Astrocyte (in vitro differentiated cells and primary cell): Measurements from ENCODE around the gene ACYP2. TPM values are rescaled to one million over a fixed set of nuclear protein-coding genes. Genes with fewer than 3 reads are reported as not detected.
"Not testable (repeated sequence)": the region's sequence is repeated elsewhere in the genome, so short reads cannot be mapped to it uniquely, and the experiment has no call there.

ENCODE experiments used
- DNase-seq: peaks from one replicate; pipeline ENCODE4 v3.0.0-alpha.2; 2010; ENCODE audit warnings: low read depth
- FAIRE-seq: peaks from 2 replicates; lab custom pipeline; 2011; peaks lifted over from hg19 to GRCh38; lab: Jason Lieb, UNC
- H2AFZ ChIP-seq: 2 replicates; pipeline ENCODE4 v1.6.0; 2012; ENCODE audit warnings: low read depth, low read length, inconsistent platforms
- H3K27ac ChIP-seq: 2 replicates; pipeline ENCODE4 v1.5.1; 2011; ENCODE audit warnings: low read depth, low read length, inconsistent platforms
- H3K27me3 ChIP-seq: 2 replicates; pipeline ENCODE4 v1.6.0; 2011; ENCODE audit warnings: low read length, inconsistent platforms; ENCODE audit not compliant: insufficient read depth
- H3K36me3 ChIP-seq: 2 replicates; pipeline ENCODE4 v1.5.1; 2011; ENCODE audit warnings: low read length, inconsistent platforms; ENCODE audit not compliant: insufficient read depth
- H3K4me1 ChIP-seq: 2 replicates; pipeline ENCODE4 v1.5.1; 2011; ENCODE audit warnings: low read length, inconsistent platforms; ENCODE audit not compliant: insufficient read depth
- H3K4me2 ChIP-seq: 2 replicates; pipeline ENCODE4 v1.6.0; 2012; ENCODE audit warnings: low read length, inconsistent platforms
- H3K4me3 ChIP-seq: 2 replicates; pipeline ENCODE4 v1.5.1; 2011; ENCODE audit warnings: low read depth, mild to moderate bottlenecking, low read length, inconsistent platforms; ENCODE audit not compliant: insufficient read depth
- H3K79me2 ChIP-seq: 2 replicates; pipeline ENCODE4 v1.6.0; 2012; ENCODE audit warnings: mild to moderate bottlenecking, low read length, inconsistent platforms; ENCODE audit not compliant: insufficient read depth
- H3K9ac ChIP-seq: 2 replicates; pipeline ENCODE4 v1.6.0; 2012; ENCODE audit warnings: mild to moderate bottlenecking, low read length, inconsistent platforms
- H3K9me3 ChIP-seq: 2 replicates; pipeline ENCODE4 v1.5.1; 2012; ENCODE audit warnings: low read depth, mild to moderate bottlenecking, low read length, inconsistent platforms; ENCODE audit not compliant: insufficient read depth
- H4K20me1 ChIP-seq: 2 replicates; pipeline ENCODE4 v1.6.0; 2012; ENCODE audit warnings: low read length, inconsistent platforms; ENCODE audit not compliant: insufficient read depth
- H3K27ac Mint-ChIP-seq: one replicate; pipeline ENCODE4 v1.8.0; 2021; ENCODE audit warnings: mild to moderate bottlenecking, mixed read lengths; ENCODE audit not compliant: unreplicated experiment
- H3K27me3 Mint-ChIP-seq: one replicate; pipeline ENCODE4 v1.8.0; 2021; ENCODE audit warnings: low read depth, mixed read lengths; ENCODE audit not compliant: unreplicated experiment
- H3K36me3 Mint-ChIP-seq: one replicate; pipeline ENCODE4 v1.8.0; 2021; ENCODE audit warnings: low read depth, mixed read lengths; ENCODE audit not compliant: unreplicated experiment
- H3K4me1 Mint-ChIP-seq: one replicate; pipeline ENCODE4 v1.8.0; 2021; ENCODE audit warnings: low read depth, mixed read lengths; ENCODE audit not compliant: unreplicated experiment
- H3K4me3 Mint-ChIP-seq: one replicate; pipeline ENCODE4 v1.8.0; 2021; ENCODE audit warnings: mild to moderate bottlenecking, moderate library complexity, mixed read lengths; ENCODE audit not compliant: unreplicated experiment
- H3K9me3 Mint-ChIP-seq: one replicate; pipeline ENCODE4 v1.8.0; 2021; ENCODE audit warnings: mild to moderate bottlenecking, mixed read lengths; ENCODE audit not compliant: unreplicated experiment
- EZH2 ChIP-seq: IDR thresholded peaks from 2 replicates; pipeline ENCODE4 v1.6.1; 2012; ENCODE audit warnings: mild to moderate bottlenecking, low read length, inconsistent platforms; ENCODE audit not compliant: insufficient read depth
- total RNA-seq: library from RNA; stranded (reverse); gene quantifications from 2 replicates; pipeline ENCODE4 v1.2.1, GENCODE V29; 2021
- TF ChIP-seq, protein P1 (sequence below): IDR thresholded peaks from 2 replicates; pipeline ENCODE4 v1.5.1; 2011; ENCODE audit warnings: low read depth, mild to moderate bottlenecking, inconsistent platforms, low read length, moderate library complexity; ENCODE audit not compliant: insufficient read depth

Gene ACYP2
- total RNA-seq, 1 donor from 2014 or later: 6.8 TPM

DNA sequence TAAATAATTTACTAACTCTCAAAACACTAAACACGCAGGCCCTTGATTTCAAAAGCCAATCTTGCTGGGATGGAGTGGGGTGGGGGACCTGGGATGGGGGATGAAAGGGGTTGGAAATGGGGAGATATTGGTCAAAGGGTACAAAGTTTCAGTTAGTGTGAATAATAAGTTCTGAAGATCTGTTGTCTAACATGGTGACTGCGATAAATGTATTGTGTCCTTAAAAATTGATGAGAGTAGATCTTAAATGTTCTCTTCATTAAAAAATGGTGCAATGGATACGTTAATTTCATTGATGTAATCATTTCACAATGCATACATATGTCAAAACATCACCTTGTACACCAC lies 505 bp upstream of the ACYP2 start:
- Mint-ChIP-seq H3K27ac (peak overlapping the region; percentile 98), H3K4me1 (peaks cover 5% of the 10 kb centered on the region), H3K36me3 (no peaks in the 10 kb centered on the region), H3K4me3 (peak overlapping the region; percentile 94), H3K27me3 (no peaks in the 10 kb centered on the region), H3K9me3 (peaks cover 5% of the 10 kb centered on the region)
- H3K79me2 ChIP-seq: no peaks in the 10 kb centered on the region
- H3K4me1 ChIP-seq: peaks cover 3% of the 10 kb centered on the region
- no peak for TF ChIP-seq EZH2
- TF ChIP-seq, protein P1, sequence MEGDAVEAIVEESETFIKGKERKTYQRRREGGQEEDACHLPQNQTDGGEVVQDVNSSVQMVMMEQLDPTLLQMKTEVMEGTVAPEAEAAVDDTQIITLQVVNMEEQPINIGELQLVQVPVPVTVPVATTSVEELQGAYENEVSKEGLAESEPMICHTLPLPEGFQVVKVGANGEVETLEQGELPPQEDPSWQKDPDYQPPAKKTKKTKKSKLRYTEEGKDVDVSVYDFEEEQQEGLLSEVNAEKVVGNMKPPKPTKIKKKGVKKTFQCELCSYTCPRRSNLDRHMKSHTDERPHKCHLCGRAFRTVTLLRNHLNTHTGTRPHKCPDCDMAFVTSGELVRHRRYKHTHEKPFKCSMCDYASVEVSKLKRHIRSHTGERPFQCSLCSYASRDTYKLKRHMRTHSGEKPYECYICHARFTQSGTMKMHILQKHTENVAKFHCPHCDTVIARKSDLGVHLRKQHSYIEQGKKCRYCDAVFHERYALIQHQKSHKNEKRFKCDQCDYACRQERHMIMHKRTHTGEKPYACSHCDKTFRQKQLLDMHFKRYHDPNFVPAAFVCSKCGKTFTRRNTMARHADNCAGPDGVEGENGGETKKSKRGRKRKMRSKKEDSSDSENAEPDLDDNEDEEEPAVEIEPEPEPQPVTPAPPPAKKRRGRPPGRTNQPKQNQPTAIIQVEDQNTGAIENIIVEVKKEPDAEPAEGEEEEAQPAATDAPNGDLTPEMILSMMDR: no peak
- H3K27me3 ChIP-seq: no peaks in the 10 kb centered on the region
- H3K4me3 ChIP-seq: peak overlapping the region; percentile 86
- peaks cover 5% of the 10 kb centered on the region for H3K9me3 ChIP-seq
- H3K27ac ChIP-seq: peak overlapping the region; percentile 99
- H4K20me1 ChIP-seq: no peaks in the 10 kb centered on the region
- H3K4me2 ChIP-seq: peak overlapping the region; percentile 89
- no peaks in the 10 kb centered on the region for H3K36me3 ChIP-seq
- FAIRE-seq (no peak), DNase-seq (no peak)
- peak overlapping the region; percentile 99 for H3K9ac ChIP-seq
- peak overlapping the region; percentile 98 for H2AFZ ChIP-seq

DNA sequence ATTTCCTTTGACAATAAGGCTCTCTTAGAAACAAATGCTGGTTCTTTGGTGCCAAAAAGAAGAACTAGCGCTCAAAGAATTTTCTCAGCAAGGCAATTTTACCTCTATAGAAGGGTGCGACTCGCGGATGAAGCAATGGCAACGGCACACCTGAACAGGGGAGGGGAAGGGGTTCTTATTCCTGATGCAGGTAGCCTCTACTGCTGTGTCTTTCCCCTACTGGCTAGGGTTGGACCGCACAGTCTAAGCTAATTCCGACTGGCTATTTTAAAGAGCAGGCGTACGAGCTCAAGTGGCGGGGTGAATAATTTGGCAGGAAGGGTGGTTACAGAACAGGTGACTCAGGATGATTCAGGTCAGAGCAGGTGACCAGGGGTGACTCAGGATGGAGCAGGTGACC lies 1.2 kb downstream of the ACYP2 start:
- H4K20me1 ChIP-seq, H3K36me3 Mint-ChIP-seq, H3K27me3 Mint-ChIP-seq, H3K4me3 ChIP-seq, H3K27ac ChIP-seq, FAIRE-seq, H3K36me3 ChIP-seq, H3K9me3 Mint-ChIP-seq, DNase-seq, H3K4me1 Mint-ChIP-seq, H3K27me3 ChIP-seq, H3K79me2 ChIP-seq, H3K4me3 Mint-ChIP-seq, H3K9ac ChIP-seq, H3K4me1 ChIP-seq, H3K4me2 ChIP-seq, H2AFZ ChIP-seq: not testable (repeated sequence)
- peaks cover 11% of the 10 kb centered on the region for H3K9me3 ChIP-seq
- H3K27ac Mint-ChIP-seq: peak overlapping the region; percentile 16

DNA sequence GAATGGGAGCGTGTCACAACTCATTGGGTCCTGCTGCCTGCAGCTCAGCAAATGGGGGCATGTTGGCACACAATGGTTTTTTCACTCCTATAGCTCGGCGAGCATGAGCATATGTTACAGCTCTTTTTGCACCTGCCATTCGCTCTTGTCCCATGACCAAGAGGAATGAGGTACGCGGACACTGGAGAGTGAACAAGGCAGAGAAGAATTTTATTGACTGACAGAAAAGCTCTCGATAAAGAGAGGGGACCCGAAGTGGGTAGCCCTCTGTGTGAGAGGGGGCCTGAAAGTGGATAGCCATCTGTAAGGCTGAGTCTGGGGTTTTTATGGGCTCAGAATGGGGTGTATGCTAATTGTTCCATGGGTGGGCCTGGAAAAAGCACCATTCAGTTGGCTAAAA lies 5.5 kb downstream of the ACYP2 start:
- Histone ChIP-seq H3K4me2 (no peak overlapping the region), H3K4me3 (no peak overlapping the region), H3K4me1 (peaks cover 21% of the 10 kb centered on the region), H3K79me2 (no peaks in the 10 kb centered on the region), H3K9me3 (peaks cover 11% of the 10 kb centered on the region), H3K27ac (no peak overlapping the region), H3K36me3 (no peaks in the 10 kb centered on the region), H2AFZ (no peak overlapping the region), H3K27me3 (no peaks in the 10 kb centered on the region), H4K20me1 (no peaks in the 10 kb centered on the region), H3K9ac (no peak overlapping the region)
- Mint-ChIP-seq H3K27me3 (no peaks in the 10 kb centered on the region), H3K4me1 (peaks cover 15% of the 10 kb centered on the region), H3K27ac (no peak overlapping the region), H3K9me3 (peaks cover 5% of the 10 kb centered on the region), H3K4me3 (no peak overlapping the region), H3K36me3 (no peaks in the 10 kb centered on the region)
- DNase-seq: no peak
- TF ChIP-seq, protein P1: no peak
- TF ChIP-seq EZH2: no peak
- FAIRE-seq: no peak
